GM19455 (cell line): ENCODE measurements around the gene EIF1B.

Experiments
- ATAC-seq: cut with Tn5 transposase; IDR thresholded peaks from one replicate; pipeline ENCODE4 v1.9.1; 2021; ENCODE audit not compliant: unreplicated experiment

Gene EIF1B

GRCh38 chr3:40340541-40341170 is 31.1 kb downstream of the EIF1B start:
- ATAC-seq, result no peak

DNA sequence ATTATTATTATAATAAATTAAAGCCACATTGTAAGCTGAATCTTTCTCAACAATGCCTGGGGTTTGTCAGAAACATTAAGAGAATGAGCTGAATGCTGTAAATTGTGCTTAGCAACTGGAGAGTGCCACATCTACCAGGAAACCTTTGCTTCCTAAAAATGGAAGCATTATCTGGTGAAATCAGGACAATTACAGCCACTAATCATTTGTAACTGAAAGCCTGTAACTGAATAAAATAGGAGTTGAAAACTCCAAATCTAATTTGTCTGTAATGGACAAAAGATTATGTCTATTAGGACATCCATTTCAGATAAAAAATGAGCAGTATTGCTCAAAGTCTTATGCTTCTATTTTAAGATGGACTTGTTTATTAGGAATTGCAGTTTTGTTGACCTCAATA is 32.2 kb downstream of the EIF1B start:
- ATAC-seq, result no peak

DNA sequence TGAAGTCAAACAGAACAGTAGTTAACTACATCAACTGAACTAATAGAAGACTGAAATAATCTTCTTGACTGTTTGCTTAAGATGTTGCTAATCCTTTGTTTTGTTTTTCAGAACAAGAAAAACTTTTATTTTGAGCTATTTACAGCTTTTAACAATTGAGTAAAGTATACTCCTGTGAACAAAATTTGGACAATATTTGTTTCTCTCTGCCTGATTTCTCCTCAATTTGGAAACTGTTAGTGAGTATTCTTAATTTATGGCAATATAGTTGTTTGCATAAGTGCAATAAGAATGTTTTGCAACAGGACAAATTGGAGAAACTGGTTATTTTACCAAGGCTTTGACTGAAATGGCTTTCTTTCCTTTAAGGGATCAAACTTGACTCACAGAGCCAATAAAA is 41.0 kb downstream of the EIF1B start:
- no peak for ATAC-seq

DNA sequence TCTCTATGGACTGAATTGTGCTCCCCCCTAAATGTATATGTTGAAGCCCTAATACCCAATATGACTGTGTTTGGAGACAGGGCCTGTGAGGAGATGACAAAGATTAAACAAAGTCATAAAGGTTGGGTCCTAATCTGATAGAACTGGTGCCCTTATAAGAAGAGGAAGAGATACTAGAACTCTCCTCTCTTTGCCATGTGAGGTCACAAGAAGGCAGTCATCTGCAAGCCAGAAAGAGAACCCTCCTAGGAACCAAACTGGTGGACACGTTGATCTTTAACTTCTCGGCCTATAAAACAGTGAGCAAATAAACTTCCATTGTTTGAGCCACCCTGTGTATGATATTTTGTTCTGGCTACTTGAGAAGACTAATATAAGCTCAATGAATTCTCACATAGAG is 45.9 kb downstream of the EIF1B start:
- ATAC-seq, result no peak

DNA sequence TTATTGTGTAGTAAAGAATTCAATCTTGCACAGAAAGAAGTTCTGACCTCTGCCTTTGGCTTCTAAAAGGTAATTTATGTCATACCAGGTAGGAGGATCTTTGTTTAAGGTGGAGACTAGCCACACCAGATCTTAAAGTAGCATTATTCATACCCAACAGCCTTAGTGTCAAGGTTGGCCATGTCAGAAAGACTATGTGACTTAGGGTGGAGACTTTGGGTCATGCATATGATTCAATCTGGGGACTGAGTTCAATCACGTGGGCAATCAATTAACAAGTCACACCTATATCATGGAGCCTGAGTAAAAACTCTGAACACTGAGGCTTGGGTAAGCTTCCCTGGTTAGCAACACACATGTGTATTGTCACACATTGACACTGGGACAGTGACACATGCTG is 48.9 kb downstream of the EIF1B start:
- no peak for ATAC-seq
